ENCODE measurements around the gene PARP6. TPM values are rescaled to one million over a fixed set of nuclear protein-coding genes. Genes with fewer than 3 reads are reported as not detected.

Gene PARP6
- total RNA-seq, 1 donor: 43.4 TPM

DNA sequence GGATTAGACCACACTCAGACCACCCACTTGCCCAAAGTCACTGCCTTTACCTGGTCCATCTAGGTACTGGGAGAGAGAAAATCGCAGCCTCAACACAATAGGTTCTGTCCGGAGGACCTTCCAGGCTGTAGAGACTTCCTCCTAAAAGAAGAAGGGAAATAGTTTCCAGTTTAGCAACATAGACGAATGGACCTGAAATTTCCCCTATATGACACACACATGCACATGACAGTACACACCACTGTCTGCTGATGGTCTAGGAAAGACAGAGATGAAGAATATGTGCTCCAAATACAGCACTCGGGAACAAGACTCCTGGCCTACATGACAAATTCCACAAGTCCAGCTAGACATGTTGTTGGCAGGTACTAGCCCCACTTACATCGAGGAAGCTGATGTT lies 7.3 kb downstream of the PARP6 start:
- H3K4me2 ChIP-seq (ENCODE audit: insufficient read depth, low read length): no peak overlapping the region
- no peaks in the 10 kb centered on the region for H3K9me3 ChIP-seq (ENCODE audit: low read depth, low read length)
- peaks cover 17% of the 10 kb centered on the region for H3K79me2 ChIP-seq (ENCODE audit: insufficient read depth, low read length)
- H3K4me3 ChIP-seq (ENCODE audit: insufficient read depth, low read length): no peak overlapping the region
- H3K4me1 ChIP-seq (ENCODE audit: insufficient read depth, low read length): no peaks in the 10 kb centered on the region
- peaks cover 82% of the 10 kb centered on the region for H3K36me3 ChIP-seq (ENCODE audit: insufficient read depth, low read length)
- H3K27me3 ChIP-seq (ENCODE audit: insufficient read depth, low read length): no peaks in the 10 kb centered on the region
- H3K27ac ChIP-seq (ENCODE audit: low read depth, low read length): no peak overlapping the region
- H4K20me1 ChIP-seq (ENCODE audit: insufficient read depth, low read length): peaks cover 4% of the 10 kb centered on the region
- H2AFZ ChIP-seq (ENCODE audit: low read length): no peak overlapping the region
- no peak for DNase-seq (ENCODE audit: insufficient read length, low spot score, missing footprints)
- TF ChIP-seq, protein P1, sequence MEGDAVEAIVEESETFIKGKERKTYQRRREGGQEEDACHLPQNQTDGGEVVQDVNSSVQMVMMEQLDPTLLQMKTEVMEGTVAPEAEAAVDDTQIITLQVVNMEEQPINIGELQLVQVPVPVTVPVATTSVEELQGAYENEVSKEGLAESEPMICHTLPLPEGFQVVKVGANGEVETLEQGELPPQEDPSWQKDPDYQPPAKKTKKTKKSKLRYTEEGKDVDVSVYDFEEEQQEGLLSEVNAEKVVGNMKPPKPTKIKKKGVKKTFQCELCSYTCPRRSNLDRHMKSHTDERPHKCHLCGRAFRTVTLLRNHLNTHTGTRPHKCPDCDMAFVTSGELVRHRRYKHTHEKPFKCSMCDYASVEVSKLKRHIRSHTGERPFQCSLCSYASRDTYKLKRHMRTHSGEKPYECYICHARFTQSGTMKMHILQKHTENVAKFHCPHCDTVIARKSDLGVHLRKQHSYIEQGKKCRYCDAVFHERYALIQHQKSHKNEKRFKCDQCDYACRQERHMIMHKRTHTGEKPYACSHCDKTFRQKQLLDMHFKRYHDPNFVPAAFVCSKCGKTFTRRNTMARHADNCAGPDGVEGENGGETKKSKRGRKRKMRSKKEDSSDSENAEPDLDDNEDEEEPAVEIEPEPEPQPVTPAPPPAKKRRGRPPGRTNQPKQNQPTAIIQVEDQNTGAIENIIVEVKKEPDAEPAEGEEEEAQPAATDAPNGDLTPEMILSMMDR (IDR thresholded peaks at IDR 0.05; ENCODE audit: extremely low read depth, low read depth, low read length): no peak

DNA sequence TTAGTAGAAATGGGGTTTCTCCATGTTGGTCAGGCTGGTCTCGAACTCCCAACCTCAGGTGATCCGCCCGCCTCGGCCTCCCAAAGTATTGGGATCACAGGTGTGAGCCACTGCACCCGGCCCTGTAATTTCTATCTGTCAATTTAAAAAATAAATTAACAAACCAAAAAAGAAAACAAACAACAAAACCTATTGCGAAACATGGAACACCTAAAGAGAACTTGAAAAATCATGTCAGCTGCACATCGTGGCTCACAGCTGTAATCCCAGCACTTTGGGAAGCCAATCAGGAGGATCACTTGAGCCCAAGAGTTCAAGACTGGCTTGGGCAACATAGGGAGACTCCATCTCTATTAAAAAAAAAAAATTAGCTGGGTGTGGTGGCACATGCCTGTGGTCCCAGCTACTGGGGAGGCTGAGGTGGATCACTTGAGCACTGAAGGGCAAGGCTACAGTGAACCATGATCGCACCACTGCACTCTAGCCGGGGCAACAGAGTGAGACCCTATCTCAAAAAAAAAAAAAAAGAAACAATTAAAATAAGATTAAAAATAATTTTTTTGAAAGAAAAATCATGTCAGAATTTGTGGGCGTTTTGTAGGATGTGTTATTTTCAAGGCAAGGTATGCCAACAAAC lies 19.6 kb downstream of the PARP6 start:
- Histone ChIP-seq H3K36me3 (ENCODE audit: insufficient read depth, low read length) (peaks cover 84% of the 10 kb centered on the region), H2AFZ (ENCODE audit: low read length) (no peak overlapping the region), H3K4me1 (ENCODE audit: insufficient read depth, low read length) (no peaks in the 10 kb centered on the region), H3K9me3 (ENCODE audit: low read depth, low read length) (no peaks in the 10 kb centered on the region), H3K79me2 (ENCODE audit: insufficient read depth, low read length) (no peaks in the 10 kb centered on the region), H3K4me2 (ENCODE audit: insufficient read depth, low read length) (no peak overlapping the region), H3K27me3 (ENCODE audit: insufficient read depth, low read length) (no peaks in the 10 kb centered on the region), H4K20me1 (ENCODE audit: insufficient read depth, low read length) (peaks cover 3% of the 10 kb centered on the region), H3K4me3 (ENCODE audit: insufficient read depth, low read length) (no peak overlapping the region), H3K27ac (ENCODE audit: low read depth, low read length) (no peak overlapping the region)
- no peak for DNase-seq (ENCODE audit: insufficient read length, low spot score, missing footprints)
- TF ChIP-seq, protein P1 (IDR thresholded peaks at IDR 0.05; ENCODE audit: extremely low read depth, low read depth, low read length): no peak

DNA sequence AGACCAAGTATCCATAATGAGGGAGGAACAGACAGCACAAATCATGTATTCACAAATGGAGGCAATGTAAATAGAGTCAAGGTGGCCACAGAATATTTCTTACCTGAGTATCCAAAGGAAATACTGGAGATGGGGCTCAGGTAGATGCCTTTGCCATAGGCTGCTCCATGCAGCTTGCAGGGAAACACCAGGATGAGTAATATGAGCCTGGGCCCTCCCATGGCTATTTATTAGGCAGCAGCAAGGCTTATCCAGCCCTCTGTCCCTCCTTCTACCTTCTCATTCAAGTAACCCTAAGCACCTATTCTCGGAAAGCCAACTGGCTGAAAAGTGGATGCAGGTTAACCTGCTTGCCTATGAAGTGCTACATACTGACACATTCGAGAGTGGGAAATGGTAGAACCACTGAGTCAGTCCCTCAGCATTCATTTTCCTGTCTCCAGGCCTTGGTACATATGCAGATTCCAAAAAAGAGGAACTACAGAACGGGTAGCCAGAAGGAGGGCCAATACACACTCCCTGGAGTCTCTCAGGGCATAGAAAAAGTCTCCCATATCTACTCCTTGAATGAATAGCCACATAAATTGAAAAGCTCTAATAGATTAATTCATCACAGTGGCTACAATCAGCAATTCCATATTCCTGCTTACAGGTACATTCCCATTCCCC lies 23.1 kb downstream of the PARP6 start:
- no peaks in the 10 kb centered on the region for H3K9me3 ChIP-seq (ENCODE audit: low read depth, low read length)
- peaks cover 70% of the 10 kb centered on the region for H3K36me3 ChIP-seq (ENCODE audit: insufficient read depth, low read length)
- H3K27ac ChIP-seq (ENCODE audit: low read depth, low read length): no peak overlapping the region
- no peaks in the 10 kb centered on the region for H3K79me2 ChIP-seq (ENCODE audit: insufficient read depth, low read length)
- H3K4me1 ChIP-seq (ENCODE audit: insufficient read depth, low read length): no peaks in the 10 kb centered on the region
- DNase-seq (ENCODE audit: insufficient read length, low spot score, missing footprints): no peak
- TF ChIP-seq, protein P1 (IDR thresholded peaks at IDR 0.05; ENCODE audit: extremely low read depth, low read depth, low read length): no peak
- no peak overlapping the region for H3K4me3 ChIP-seq (ENCODE audit: insufficient read depth, low read length)
- no peak overlapping the region for H2AFZ ChIP-seq (ENCODE audit: low read length)
- H4K20me1 ChIP-seq (ENCODE audit: insufficient read depth, low read length): peaks cover 3% of the 10 kb centered on the region
- H3K4me2 ChIP-seq (ENCODE audit: insufficient read depth, low read length): no peak overlapping the region
- no peaks in the 10 kb centered on the region for H3K27me3 ChIP-seq (ENCODE audit: insufficient read depth, low read length)

DNA sequence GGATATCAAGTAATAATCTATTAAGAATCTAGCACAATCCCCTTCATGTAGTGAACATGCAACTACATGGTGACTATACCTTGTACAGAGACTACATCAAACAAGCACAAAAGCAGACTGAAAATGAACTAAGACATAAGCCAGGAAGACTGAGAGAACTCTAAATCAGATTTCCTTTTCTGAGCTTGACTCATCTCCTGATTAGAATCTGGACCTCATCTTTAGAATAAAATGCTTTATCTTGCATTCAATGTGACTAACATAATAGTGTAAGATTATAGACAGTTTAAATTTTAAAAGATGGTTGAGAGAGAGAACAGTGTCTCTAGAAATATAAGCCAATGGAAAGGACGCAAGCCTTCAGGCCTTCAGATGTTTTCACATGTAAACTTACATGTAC lies 23.8 kb downstream of the PARP6 start:
- Histone ChIP-seq H4K20me1 (ENCODE audit: insufficient read depth, low read length) (peaks cover 3% of the 10 kb centered on the region), H3K4me3 (ENCODE audit: insufficient read depth, low read length) (no peak overlapping the region), H2AFZ (ENCODE audit: low read length) (no peak overlapping the region), H3K79me2 (ENCODE audit: insufficient read depth, low read length) (no peaks in the 10 kb centered on the region), H3K27ac (ENCODE audit: low read depth, low read length) (no peak overlapping the region), H3K9me3 (ENCODE audit: low read depth, low read length) (no peaks in the 10 kb centered on the region), H3K4me2 (ENCODE audit: insufficient read depth, low read length) (no peak overlapping the region), H3K4me1 (ENCODE audit: insufficient read depth, low read length) (no peaks in the 10 kb centered on the region), H3K36me3 (ENCODE audit: insufficient read depth, low read length) (peaks cover 70% of the 10 kb centered on the region), H3K27me3 (ENCODE audit: insufficient read depth, low read length) (no peaks in the 10 kb centered on the region)
- no peak for DNase-seq (ENCODE audit: insufficient read length, low spot score, missing footprints)
- TF ChIP-seq, protein P1 (IDR thresholded peaks at IDR 0.05; ENCODE audit: extremely low read depth, low read depth, low read length): no peak
